Lower leg skin (tissue), 3 donors: ENCODE data around the gene CD74.

Experiments
- CTCF ChIP-seq, 3 donors: fragments of 450-650 bp; IDR thresholded peaks; one replicate each; pipeline ENCODE4 v1.5.1; 2016; ENCODE audit warnings: antibody characterized with exemption in 3 of 3, mild to moderate bottlenecking in 3 of 3, moderate library complexity in 2 of 3
- POLR2A ChIP-seq, 2 donors: fragments of 450-650 bp; IDR thresholded peaks; one replicate each; pipeline ENCODE4 v1.6.1; 2016 to 2017; ENCODE audit warnings: antibody characterized with exemption in 2 of 2, mild to moderate bottlenecking in 1 of 2, moderate library complexity in 1 of 2

GRCh38 chr5:150364004-150364403, 48.7 kb downstream of the CD74 start:
- no peak for TF ChIP-seq CTCF (IDR thresholded peaks at IDR 0.05)
- no peak for TF ChIP-seq POLR2A (IDR thresholded peaks at IDR 0.05)
